A549 (cell line): ENCODE results near the gene TSG101. TPM values are rescaled to one million over a fixed set of nuclear protein-coding genes. Genes with fewer than 3 reads are reported as not detected.
A peak's percentile ranks its signal among the peaks of the same experiment; 100 is the strongest.

ENCODE experiments used
- ATAC-seq, 2 experiments: fragments of 200-7000 bp in 1 of 2; fragments of >200 bp in 1 of 2; cut with Nextera tagmentation in 1 of 2; cut with Tn5 transposase in 1 of 2; 3 replicates each; pipeline versions ENCODE4 v1.8.0 to v1.9.1; 2018 to 2020; ENCODE audit warnings: mild to moderate bottlenecking in 1 of 2, moderate library complexity in 1 of 2
- CTCF ChIA-PET: fragments of 300-600 bp; sonication (Branson Sonifier 250); formaldehyde crosslinking; extraction: SDS; loops from one replicate; lab custom pipeline; 2021; ENCODE audit warnings: antibody characterized with exemption, inconsistent platforms; lab: Yijun Ruan, JAX
- POLR2A ChIA-PET: fragments of 350-600 bp; formaldehyde crosslinking; extraction: SDS; loops from one replicate; lab custom pipeline; 2021; ENCODE audit warnings: antibody characterized with exemption, inconsistent platforms; lab: Yijun Ruan, JAX
- DNase-seq, 2 experiments: peaks; one replicate each; pipeline versions ENCODE4 v3.0.0 to v3.0.0-alpha.2; 2011 to 2016; ENCODE audit warnings: low read depth in 1 of 2, low spot score in 1 of 2
- FAIRE-seq: peaks from 2 replicates; lab custom pipeline; 2011; peaks lifted over from hg19 to GRCh38; lab: Jason Lieb, UNC
- H3K27ac ChIP-seq, 2 experiments: fragments of >200 bp; sonication (Bioruptor Twin); formaldehyde crosslinking; 3 replicates each; pipeline ENCODE4 v1.5.1; 2016 to 2017
- H3K4me1 ChIP-seq: fragments of >200 bp; sonication (Bioruptor Twin); formaldehyde crosslinking; 3 replicates; pipeline ENCODE4 v1.6.1; 2016
- H3K4me2 ChIP-seq: fragments of >200 bp; sonication (Bioruptor Twin); formaldehyde crosslinking; 3 replicates; pipeline ENCODE4 v1.6.1; 2016
- H3K4me3 ChIP-seq: fragments of >200 bp; sonication (Bioruptor Twin); formaldehyde crosslinking; 3 replicates; pipeline ENCODE4 v1.5.1; 2016
- H3K9me3 ChIP-seq: fragments of >200 bp; sonication (Bioruptor Twin); formaldehyde crosslinking; 3 replicates; pipeline ENCODE4 v1.6.1; 2016
- CBX8 ChIP-seq: fragments of 200-600 bp; sonication (generic); IDR thresholded peaks from 2 replicates; pipeline ENCODE4 v1.6.1; 2016
- CHD2 ChIP-seq: fragments of 150-350 bp; IDR thresholded peaks from 2 replicates; pipeline ENCODE4 v1.6.1; 2014; ENCODE audit warnings: low read length; ENCODE audit not compliant: partially characterized antibody
- ESRRA ChIP-seq: fragments of 150-350 bp; IDR thresholded peaks from 2 replicates; pipeline ENCODE4 v1.6.1; 2014; ENCODE audit warnings: mild to moderate bottlenecking, low read length, borderline replicate concordance
- KDM5A ChIP-seq: fragments of 200-600 bp; sonication (generic); IDR thresholded peaks from 2 replicates; pipeline ENCODE4 v1.6.1; 2016; ENCODE audit warnings: antibody characterized with exemption, mild to moderate bottlenecking
- MAZ ChIP-seq: fragments of 150-350 bp; IDR thresholded peaks from 2 replicates; pipeline ENCODE4 v1.6.1; 2014; ENCODE audit warnings: antibody characterized with exemption, low read depth, low read length, borderline replicate concordance
- MYC ChIP-seq: IDR thresholded peaks from 2 replicates; pipeline ENCODE4 v1.6.1; 2012; ENCODE audit warnings: mild to moderate bottlenecking, inconsistent platforms, low read length, improper control_type of control experiment, borderline replicate concordance
- POLR2AphosphoS2 ChIP-seq: conservative IDR thresholded peaks from 2 replicates; pipeline ENCODE4 v1.6.1; 2012; ENCODE audit warnings: low read length, improper control_type of control experiment, inconsistent platforms
- RFX5 ChIP-seq: fragments of 450-650 bp; IDR thresholded peaks from 2 replicates; pipeline ENCODE4 v1.7.1; 2014; ENCODE audit warnings: antibody characterized with exemption, mild to moderate bottlenecking, moderate library complexity
- TFCP2L1 ChIP-seq: fragments of 250-450 bp; sonication (Bioruptor Pico); IDR thresholded peaks from 2 replicates; pipeline ENCODE4 v1.5.0; 2021; ENCODE audit warnings: mild to moderate bottlenecking
- whole genome bisulfite sequencing: methylation state at CpG from one replicate; pipeline ENCODE4 v1.1.6; 2017; ENCODE audit errors: missing lambda C conversion rate; 5-methylcytosine and 5-hydroxymethylcytosine counted together
- polyA plus RNA-seq, 4 experiments: library from polyadenylated mRNA; depleted of rRNA in 3 of 4; stranded (reverse); fragments of >200 nt; fragmentation: RNase III in 1 of 4; extraction: RNeasy Plus Mini Kit Qiagen cat#74134 plus additional on column Dnase treatment in 1 of 4; gene quantifications; 2 replicates in 3 of 4; 3 replicates in 1 of 4; pipeline ENCODE4 v1.2.3, GENCODE V29; 2011 to 2017
- TF ChIP-seq, protein P1 (sequence below): IDR thresholded peaks from 2 replicates; pipeline ENCODE4 v1.6.1; 2012; ENCODE audit warnings: low read depth, borderline replicate concordance
- TF ChIP-seq, protein P2 (sequence below): fragments of >200 bp; sonication (Bioruptor Twin); formaldehyde crosslinking; IDR thresholded peaks from 3 replicates; pipeline ENCODE4 v1.6.1; 2016
- TF ChIP-seq, protein P3 (sequence below): fragments of >200 bp; sonication (Bioruptor Twin); formaldehyde crosslinking; IDR thresholded peaks from 3 replicates; pipeline ENCODE4 v1.5.1; 2016
- TF ChIP-seq, protein P4 (sequence below): fragments of 200-600 bp; sonication (generic); IDR thresholded peaks from 2 replicates; pipeline ENCODE4 v1.6.1; 2016; ENCODE audit warnings: antibody characterized with exemption, mild to moderate bottlenecking, moderate library complexity

The TSG101 gene
- polyA plus RNA-seq, 2 of the 4 experiments (the other 2 are of a cell fraction) = 112 to 161 TPM

DNA sequence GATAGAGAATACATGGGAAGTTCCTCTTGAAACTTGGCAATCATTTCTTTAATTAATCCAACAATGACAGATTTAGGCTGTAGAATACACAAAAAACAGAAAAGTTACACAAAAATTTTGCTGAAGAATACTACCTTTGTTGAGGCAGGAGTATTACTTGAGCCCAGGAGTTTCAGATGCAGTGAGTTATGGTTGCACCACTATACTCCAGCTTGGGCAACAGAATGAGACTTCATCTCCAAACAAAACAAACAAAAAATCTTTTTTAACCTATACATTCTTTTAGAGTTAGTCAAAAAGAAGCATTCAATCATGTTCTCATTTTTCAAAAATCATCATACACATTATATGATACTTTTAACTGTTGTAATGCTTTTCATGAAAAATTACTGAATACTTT lies 39.7 kb upstream of the TSG101 start:
- FAIRE-seq (peak; percentile 84), DNase-seq (no peak)
- Histone ChIP-seq H3K9me3 (no peaks in the 10 kb centered on the region), H3K4me3 (no peak overlapping the region), H3K27ac (no peak overlapping the region)
- POLR2A ChIA-PET = interaction anchor here (0.9 kb wide), 1 partner anchor 13 kb away, joined by 3 read pairs; no protein-coding TSS in a partner anchor
- TF ChIP-seq CHD2 (no peak), KDM5A (no peak), ESRRA (no peak), TFCP2L1 (CRISPR knock-in tag) (no peak)
- TF ChIP-seq, protein P1, sequence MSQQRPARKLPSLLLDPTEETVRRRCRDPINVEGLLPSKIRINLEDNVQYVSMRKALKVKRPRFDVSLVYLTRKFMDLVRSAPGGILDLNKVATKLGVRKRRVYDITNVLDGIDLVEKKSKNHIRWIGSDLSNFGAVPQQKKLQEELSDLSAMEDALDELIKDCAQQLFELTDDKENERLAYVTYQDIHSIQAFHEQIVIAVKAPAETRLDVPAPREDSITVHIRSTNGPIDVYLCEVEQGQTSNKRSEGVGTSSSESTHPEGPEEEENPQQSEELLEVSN = no peak
- TF ChIP-seq, all 56 proteins: peak for 0
- H3K4me1 ChIP-seq = no peaks in the 10 kb centered on the region
- ATAC-seq = no peak
- CTCF ChIA-PET = no interaction called here
- H3K4me2 ChIP-seq = no peak overlapping the region

DNA sequence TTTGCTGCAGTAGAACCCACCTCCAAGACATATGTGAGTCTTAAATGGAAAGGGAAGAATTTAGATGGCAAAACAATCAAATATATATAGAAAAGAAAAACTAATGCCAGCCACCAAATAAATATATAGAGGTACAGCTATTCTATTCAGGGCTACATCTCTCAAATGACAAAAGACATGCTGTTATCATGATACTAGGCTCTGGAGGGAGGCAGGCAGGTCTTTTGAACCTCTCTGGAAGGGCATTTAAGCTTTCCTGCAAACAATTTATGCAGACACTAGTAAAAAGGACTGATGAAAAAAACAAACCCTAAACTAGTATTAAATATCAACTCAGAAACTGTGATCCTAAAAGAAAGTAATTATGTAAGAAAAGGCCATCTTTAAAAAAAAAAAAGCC lies 37.4 kb upstream of the TSG101 start:
- Histone ChIP-seq H3K27ac (no peak overlapping the region), H3K9me3 (no peaks in the 10 kb centered on the region), H3K4me3 (no peak overlapping the region), H3K4me2 (no peak overlapping the region), H3K4me1 (no peaks in the 10 kb centered on the region)
- DNase-seq (no peak), ATAC-seq (no peak), FAIRE-seq (no peak)
- TF ChIP-seq MAZ (no peak), CBX8 (no peak), POLR2AphosphoS2 (no peak), ESRRA (no peak), MYC (no peak), RFX5 (no peak)
- TF ChIP-seq, protein P2, sequence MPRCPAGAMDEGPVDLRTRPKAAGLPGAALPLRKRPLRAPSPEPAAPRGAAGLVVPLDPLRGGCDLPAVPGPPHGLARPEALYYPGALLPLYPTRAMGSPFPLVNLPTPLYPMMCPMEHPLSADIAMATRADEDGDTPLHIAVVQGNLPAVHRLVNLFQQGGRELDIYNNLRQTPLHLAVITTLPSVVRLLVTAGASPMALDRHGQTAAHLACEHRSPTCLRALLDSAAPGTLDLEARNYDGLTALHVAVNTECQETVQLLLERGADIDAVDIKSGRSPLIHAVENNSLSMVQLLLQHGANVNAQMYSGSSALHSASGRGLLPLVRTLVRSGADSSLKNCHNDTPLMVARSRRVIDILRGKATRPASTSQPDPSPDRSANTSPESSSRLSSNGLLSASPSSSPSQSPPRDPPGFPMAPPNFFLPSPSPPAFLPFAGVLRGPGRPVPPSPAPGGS = no peak
- TF ChIP-seq, protein P3, sequence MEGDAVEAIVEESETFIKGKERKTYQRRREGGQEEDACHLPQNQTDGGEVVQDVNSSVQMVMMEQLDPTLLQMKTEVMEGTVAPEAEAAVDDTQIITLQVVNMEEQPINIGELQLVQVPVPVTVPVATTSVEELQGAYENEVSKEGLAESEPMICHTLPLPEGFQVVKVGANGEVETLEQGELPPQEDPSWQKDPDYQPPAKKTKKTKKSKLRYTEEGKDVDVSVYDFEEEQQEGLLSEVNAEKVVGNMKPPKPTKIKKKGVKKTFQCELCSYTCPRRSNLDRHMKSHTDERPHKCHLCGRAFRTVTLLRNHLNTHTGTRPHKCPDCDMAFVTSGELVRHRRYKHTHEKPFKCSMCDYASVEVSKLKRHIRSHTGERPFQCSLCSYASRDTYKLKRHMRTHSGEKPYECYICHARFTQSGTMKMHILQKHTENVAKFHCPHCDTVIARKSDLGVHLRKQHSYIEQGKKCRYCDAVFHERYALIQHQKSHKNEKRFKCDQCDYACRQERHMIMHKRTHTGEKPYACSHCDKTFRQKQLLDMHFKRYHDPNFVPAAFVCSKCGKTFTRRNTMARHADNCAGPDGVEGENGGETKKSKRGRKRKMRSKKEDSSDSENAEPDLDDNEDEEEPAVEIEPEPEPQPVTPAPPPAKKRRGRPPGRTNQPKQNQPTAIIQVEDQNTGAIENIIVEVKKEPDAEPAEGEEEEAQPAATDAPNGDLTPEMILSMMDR = no peak
- POLR2A ChIA-PET = interaction anchor here (0.6 to 0.7 kb wide), 2 partner anchors 15 to 244 kb away, joined by 3 read pairs; no protein-coding TSS in a partner anchor
- CTCF ChIA-PET = interaction anchor here (0.7 to 1.3 kb wide), 4 partner anchors 24 to 449 kb away, joined by 3 to 8 read pairs (median 3); no protein-coding TSS in a partner anchor

DNA sequence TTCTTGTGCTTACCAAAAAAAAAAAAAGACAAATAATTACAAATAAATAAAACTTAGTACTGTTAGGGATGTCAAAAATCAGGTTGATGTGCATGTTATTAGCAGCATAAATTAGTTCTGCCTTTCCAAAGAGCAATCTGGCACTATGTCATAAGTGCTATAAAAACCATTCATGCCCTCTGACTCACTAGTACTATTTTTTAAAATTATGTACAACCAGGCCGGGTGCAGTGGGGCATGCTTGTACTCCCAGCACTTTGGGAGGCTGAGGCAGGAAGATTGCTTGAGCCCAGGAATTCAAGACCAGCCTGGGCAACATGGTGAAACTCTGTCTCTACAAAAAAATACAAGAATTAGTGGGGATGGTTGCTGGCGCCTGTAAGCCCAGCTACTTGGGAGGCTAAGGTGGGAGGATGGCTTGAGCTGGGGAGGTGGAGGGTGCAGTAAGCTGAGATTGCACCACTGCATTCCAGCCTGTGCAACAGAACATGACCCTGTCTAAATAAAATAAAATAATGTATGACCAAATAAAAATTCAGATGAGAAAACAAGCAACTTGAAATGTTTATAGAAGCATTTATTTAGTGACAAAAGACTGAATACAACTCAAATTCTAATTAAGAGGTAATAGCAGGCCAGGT lies 36.5 kb upstream of the TSG101 start:
- 83% methylated on average over 2 of the region's 2 CpGs for WGBS
- no peaks in the 10 kb centered on the region for H3K9me3 ChIP-seq
- no peak overlapping the region for H3K4me3 ChIP-seq
- ATAC-seq = no peak
- CTCF ChIA-PET = interaction anchor here (1.3 to 1.4 kb wide), 2 partner anchors 13 to 448 kb away, joined by 3 read pairs; no protein-coding TSS in a partner anchor
- DNase-seq = no peak
- H3K4me1 ChIP-seq = no peaks in the 10 kb centered on the region
- H3K27ac ChIP-seq = no peak overlapping the region
- FAIRE-seq = no peak
- TF ChIP-seq, protein P4, sequence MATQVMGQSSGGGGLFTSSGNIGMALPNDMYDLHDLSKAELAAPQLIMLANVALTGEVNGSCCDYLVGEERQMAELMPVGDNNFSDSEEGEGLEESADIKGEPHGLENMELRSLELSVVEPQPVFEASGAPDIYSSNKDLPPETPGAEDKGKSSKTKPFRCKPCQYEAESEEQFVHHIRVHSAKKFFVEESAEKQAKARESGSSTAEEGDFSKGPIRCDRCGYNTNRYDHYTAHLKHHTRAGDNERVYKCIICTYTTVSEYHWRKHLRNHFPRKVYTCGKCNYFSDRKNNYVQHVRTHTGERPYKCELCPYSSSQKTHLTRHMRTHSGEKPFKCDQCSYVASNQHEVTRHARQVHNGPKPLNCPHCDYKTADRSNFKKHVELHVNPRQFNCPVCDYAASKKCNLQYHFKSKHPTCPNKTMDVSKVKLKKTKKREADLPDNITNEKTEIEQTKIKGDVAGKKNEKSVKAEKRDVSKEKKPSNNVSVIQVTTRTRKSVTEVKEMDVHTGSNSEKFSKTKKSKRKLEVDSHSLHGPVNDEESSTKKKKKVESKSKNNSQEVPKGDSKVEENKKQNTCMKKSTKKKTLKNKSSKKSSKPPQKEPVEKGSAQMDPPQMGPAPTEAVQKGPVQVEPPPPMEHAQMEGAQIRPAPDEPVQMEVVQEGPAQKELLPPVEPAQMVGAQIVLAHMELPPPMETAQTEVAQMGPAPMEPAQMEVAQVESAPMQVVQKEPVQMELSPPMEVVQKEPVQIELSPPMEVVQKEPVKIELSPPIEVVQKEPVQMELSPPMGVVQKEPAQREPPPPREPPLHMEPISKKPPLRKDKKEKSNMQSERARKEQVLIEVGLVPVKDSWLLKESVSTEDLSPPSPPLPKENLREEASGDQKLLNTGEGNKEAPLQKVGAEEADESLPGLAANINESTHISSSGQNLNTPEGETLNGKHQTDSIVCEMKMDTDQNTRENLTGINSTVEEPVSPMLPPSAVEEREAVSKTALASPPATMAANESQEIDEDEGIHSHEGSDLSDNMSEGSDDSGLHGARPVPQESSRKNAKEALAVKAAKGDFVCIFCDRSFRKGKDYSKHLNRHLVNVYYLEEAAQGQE = no peak
- no peak overlapping the region for H3K4me2 ChIP-seq
- POLR2A ChIA-PET = no interaction called here
